HG02759 (cell line): Measurements from ENCODE around the gene GTF3C5.
A peak's percentile ranks its signal among the peaks of the same experiment; 100 is the strongest.
"Not testable (repeated sequence)": the region's sequence is repeated elsewhere in the genome, so short reads cannot be mapped to it uniquely, and the experiment has no call there.

Source experiments
- ATAC-seq: cut with Tn5 transposase; IDR thresholded peaks from one replicate; pipeline ENCODE4 v1.9.1; 2021; ENCODE audit warnings: mild to moderate bottlenecking, moderate library complexity; ENCODE audit not compliant: unreplicated experiment

Gene GTF3C5, protein sequence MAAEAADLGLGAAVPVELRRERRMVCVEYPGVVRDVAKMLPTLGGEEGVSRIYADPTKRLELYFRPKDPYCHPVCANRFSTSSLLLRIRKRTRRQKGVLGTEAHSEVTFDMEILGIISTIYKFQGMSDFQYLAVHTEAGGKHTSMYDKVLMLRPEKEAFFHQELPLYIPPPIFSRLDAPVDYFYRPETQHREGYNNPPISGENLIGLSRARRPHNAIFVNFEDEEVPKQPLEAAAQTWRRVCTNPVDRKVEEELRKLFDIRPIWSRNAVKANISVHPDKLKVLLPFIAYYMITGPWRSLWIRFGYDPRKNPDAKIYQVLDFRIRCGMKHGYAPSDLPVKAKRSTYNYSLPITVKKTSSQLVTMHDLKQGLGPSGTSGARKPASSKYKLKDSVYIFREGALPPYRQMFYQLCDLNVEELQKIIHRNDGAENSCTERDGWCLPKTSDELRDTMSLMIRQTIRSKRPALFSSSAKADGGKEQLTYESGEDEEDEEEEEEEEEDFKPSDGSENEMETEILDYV

DNA sequence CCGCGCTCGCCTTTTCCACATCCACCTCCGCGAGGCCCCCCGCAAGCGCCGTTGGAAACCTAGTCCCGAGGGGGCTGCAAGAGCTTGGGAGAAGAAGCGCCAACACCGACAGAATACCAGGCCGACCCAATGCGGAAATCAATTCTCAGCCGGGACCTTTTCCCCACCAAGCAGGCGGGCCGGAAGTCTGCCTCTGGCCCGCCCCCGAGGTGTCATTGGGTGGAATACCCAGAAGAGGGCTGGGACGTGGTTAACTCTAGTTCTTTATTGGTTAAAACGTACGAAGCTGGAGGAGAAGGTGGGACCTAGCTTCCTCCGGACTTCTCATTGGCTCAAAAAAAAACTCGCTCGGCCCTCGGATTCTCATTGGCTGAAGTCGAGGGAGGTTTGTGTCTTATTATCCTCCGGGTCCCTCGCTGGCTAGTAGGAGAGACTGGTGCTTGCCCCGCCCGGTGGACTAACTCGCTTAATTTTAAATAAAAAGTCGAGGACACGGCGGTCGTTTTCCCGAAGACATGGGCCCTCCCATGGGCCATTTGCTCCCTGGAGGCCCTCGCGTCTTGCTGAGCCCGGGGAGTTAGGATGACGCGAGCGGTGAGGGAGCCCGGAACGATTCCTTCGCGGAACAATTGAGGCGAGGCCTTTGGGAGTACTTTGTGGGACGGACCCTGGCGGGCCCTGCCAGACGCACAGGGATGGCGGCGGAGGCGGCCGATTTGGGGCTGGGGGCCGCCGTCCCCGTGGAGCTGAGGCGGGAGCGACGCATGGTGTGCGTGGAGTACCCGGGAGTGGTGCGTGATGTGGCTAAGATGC is at the start of gene GTF3C5:
Gene GTF3C5, plus strand, starts transcription at position 681 of the 813 bp plus-strand sequence. Its CDS starts 15 bp downstream, at position 696.
- ATAC-seq: peak; percentile 94

DNA sequence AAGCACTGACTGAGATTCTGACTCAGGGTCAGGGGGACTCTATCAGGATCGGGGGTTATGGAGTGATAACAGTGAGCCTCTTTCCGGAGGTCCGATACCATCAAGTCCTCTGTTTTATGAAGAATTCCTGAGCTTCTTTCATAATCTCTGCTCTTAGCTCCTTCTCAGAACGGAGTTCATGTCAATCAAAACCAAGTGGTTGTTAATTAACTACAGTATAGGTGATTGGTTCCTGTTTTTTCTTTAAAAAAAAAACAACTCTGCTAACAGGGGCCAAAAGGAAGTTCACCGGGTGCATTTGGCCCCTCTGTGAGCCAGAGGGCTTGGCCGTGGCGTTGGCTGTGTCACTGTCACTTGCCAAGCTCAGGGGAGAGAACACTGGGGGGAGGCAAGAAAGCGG is 48.3 kb upstream of the GTF3C5 start:
- ATAC-seq: peak; percentile 51

DNA sequence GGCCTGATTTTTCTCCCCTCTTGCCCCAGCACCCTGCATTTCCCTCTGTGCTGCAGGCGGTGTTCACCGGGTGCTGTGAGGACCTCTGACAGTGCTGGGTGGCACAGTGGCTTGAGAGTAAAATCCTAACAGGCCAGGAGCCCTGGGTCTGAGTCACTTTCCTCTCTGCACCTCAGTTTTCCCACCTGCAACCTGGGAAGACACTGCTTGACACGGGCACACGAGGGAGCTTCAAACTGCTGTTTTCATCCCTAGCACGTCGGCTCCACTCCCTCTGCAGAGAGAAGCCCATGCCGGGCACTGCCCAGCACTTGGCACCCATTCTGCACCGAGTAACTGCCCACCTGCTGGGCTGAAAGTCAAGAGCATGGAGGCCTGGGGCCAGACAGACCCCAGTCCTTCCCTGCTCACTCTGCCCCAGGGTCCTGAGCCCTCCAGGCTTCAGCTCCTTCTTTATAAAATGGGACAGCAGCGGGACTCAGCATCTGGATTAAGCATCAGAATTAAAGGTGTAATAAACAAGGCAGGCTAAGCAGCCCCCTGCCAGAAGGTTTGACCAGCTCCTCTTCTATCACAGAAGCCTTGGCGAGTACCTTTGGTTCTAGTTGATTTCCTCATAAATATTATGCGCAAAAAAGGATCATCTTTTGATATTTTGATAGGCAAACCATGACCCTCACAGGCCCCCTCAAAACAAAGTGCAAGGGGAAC is 47.2 kb upstream of the GTF3C5 start:
- no peak for ATAC-seq

DNA sequence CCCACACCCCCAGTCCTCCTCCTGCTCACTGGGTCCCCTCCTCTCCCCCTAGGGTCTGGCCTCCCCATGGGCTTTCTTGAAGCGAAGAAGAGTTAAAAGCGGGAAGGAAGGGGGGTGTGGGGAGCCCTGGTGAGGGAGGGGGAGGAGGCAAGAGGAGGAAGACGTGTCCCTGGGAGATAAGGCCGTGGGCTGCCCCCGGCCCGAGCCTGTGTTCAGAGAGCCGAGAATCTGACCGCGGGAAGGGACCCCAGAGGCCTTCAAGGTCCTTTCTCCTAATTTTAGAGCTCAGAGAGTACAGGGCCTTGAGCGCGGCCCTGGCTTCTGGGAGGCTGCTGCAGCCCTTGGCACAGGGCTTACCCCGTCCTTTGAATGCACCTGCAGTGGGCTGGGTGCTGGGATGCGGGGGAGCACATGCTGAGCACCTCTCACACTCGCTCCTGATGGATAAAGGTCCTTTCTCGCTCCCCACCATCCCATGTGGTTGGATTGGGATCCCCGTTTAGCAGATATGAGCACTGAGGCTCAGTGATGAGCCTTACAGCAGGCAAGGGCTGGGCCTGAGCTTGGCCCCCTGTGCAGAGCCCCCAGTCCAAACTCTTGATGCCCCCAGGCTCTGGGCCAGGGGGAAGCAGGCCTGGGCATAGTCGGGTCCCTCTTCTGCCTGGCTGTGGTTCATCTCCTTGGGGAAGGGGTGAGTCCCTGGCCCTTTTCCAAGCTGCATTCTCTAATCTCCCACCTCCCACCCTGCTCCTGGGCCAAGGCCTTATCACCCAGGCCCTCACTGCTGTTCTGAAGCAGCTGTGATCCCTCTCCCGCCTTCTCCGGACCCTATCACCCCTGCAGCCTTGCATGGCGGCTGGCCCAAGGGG is 46.4 kb upstream of the GTF3C5 start:
- ATAC-seq: no peak

DNA sequence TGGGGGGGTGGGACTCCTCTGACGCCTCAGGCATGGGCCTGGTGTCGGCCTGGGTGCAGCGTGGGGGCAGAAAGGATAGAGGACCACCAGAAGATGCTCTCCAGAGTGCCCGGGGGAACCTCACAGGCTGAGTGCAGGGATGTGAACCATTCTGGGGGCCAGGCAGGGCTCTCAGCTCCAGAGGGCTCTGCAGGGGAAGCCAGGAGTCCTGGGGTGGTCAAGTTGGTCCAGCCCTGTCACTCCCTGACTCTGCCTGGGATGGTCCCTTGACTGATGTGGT is 45.8 kb upstream of the GTF3C5 start:
- ATAC-seq: no peak

DNA sequence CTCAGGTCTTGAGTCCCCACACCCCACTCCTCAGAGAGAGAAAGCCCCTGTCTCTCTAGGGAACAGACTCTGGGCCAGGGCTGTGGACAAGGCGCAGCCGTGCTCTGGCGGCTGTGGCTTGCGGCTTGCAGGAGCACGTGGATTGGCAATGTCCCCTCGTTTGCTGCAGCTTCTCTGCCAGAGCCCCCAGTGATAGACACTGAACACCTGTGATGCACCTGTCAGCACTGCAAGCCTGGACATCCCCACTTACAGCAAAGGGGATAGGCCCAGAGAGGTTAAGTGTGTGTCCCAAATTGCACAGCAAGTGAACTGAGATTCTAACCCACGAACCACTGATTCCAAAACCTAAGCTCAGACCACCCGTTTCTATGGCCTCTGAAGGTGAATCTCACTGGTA is 45.3 kb upstream of the GTF3C5 start:
- no peak for ATAC-seq

DNA sequence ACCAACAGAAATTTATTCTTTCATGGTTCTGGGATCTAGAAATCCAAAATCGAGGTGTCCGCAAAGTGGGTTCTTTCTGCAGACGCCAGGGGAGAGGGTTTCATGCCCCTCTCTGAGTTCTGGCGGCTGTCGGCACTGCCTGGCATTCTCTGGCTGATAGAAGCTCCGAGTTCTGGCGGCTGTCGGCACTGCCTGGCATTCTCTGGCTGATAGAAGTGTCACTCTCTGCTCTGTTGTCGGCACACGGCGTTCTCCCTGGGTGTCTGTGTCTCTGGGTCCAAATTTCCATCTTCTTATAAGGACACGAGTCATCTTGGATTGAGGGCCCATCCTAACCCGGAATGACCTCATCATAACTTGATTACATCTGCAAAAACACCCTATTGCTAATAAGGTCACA is 44.7 kb upstream of the GTF3C5 start:
- ATAC-seq: no peak

DNA sequence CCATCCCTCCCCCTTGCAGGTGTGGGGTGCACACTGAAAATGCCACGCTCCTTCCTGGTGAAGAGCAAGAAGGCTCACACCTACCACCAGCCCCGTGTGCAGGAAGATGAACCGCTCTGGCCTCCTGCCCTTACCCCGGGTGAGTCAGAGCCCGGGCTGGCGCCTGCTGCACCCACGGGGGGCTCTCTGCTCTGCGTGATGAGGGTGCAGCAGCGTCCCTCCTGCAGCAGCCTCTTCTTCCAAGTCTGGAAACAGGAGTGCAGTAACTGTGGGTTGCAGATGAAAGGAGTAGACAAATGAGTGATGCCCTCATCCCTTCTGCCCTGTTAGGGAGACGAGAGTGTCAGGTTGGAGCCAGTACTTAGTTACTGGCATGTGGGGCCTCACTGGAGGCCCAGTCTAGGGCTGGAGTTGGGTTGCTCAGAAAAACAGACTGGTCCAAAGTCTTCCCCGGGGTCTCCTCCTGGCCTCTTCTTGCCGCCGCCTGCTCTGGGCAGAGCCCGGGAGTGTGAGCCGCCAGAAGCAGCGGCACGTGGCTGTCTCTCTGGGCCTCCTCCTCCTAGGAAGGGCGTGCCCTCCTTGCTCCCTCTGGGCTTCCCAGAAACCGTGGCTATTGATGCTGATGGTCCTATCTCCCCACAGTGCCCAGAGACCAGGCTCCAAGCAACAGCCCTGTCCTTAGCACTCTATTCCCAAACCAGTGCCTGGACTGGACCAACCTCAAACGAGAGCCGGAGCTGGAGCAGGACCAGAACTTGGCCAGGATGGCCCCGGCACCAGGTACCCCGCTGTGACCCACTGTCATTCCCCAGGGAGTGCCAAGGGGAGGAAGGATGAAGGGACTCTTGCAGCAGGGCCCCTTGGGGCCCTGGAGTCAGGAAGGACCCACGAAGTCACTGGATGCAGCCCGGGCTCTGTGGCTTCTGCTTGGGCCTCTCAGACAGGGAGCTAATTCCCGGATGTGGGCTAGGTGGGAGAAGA is 43.9 kb upstream of the GTF3C5 start:
- ATAC-seq: no peak

DNA sequence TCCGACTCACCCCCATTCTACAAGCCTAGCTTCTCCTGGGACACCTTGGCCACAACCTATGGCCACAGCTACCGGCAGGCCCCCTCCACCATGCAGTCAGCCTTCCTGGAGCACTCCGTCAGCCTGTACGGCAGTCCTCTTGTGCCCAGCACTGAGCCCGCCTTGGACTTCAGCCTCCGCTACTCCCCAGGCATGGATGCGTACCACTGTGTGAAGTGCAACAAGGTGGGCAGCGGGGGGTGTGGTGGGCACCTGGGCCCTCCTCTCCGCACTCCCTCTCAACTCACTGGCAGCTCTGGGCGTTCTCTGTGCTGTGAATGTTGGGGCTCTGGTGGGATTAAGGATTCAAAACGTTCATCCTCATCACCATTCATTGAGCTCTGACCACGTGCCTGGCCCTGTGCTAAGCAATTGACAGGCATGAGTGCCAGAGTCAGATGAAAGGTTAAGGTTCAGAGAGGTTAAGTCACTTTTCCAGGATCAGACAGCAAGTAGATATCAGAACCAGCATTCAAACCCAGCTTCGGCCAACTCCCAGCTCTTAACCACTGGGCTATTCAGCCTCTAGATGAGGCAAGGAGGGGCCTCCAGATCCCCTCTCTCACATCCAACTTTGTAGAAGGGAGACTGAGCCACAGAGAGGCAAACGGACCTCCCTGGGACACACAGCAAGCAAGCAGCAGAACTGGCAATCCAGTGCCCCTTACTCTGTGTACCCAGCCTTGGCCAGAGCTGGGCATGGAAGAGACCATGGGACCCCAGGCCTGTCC is 42.4 kb upstream of the GTF3C5 start:
- no peak for ATAC-seq

DNA sequence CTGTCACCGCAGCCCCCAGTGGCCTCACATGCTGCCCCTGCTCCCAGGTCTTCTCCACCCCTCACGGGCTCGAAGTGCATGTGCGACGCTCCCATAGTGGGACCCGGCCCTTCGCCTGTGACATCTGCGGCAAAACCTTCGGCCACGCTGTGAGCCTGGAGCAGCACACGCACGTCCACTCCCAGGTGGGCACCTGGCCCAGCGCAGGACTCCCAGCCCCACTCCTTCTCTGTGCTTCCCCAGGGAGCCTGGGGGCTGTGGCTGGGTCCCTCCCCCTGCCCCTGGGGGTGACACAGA is 41.8 kb upstream of the GTF3C5 start:
- no peak for ATAC-seq

DNA sequence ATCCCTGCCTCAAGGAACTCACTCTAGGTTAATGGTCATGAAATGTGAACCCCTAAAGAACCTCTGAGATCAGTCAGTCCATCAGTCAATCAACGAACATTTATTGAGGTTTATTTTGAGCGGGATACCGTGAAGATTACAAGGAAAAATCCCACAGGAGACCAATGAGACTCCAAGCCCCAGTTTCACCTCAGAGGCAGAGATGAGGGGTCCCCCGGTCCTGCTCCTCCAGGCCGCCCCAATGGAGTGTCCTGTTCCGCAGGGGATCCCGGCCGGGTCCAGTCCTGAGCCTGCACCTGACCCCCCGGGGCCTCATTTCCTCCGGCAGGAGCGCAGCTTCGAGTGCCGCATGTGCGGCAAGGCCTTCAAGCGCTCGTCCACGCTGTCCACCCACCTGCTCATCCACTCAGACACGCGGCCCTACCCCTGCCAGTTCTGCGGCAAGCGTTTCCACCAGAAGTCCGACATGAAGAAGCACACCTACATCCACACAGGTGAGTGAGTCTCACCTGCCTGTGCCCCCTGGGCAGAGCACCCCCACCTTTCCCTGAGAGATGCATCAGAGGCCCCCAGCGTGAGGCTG is 41.3 kb upstream of the GTF3C5 start:
- ATAC-seq: no peak

DNA sequence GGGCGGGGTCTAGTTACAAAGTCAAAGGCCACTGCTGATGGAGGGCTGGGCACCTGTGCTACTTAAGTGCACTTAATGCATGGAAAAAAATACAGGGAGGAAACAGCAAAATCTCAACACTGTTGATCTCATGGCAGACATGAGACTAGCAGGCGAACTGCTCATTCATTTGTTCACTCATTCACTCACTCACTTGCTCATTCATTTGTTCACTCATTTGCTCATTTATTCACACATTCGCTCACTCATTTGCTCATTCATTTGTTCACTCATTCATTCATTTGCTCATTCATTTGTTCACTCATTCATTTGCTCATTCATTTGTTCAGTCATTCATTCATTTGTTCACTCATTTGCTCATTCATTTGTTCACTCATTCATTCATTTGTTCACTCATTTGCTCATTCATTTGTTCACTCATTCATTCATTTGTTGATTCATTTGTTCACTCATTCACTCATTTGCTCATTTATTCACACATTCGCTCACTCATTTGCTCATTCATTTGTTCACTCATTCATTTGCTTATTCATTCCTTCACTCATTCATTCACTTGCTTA is 40.7 kb upstream of the GTF3C5 start:
- ATAC-seq: not testable (repeated sequence)

DNA sequence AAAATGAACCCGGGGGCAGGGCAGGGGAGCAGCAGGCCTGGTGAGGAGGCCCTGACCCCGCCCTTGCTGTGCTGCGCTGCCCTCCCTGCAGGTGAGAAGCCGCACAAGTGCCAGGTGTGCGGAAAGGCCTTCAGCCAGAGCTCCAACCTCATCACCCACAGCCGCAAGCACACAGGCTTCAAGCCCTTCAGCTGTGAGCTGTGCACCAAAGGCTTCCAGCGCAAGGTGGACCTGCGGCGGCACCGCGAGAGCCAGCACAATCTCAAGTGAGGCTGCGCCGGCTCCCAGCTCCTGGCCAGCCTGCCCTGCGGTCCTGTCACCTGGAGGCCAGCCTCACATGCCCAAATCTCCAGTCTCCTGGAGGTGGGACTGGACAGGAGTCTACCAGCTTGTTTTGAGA is 40.0 kb upstream of the GTF3C5 start:
- no peak for ATAC-seq

DNA sequence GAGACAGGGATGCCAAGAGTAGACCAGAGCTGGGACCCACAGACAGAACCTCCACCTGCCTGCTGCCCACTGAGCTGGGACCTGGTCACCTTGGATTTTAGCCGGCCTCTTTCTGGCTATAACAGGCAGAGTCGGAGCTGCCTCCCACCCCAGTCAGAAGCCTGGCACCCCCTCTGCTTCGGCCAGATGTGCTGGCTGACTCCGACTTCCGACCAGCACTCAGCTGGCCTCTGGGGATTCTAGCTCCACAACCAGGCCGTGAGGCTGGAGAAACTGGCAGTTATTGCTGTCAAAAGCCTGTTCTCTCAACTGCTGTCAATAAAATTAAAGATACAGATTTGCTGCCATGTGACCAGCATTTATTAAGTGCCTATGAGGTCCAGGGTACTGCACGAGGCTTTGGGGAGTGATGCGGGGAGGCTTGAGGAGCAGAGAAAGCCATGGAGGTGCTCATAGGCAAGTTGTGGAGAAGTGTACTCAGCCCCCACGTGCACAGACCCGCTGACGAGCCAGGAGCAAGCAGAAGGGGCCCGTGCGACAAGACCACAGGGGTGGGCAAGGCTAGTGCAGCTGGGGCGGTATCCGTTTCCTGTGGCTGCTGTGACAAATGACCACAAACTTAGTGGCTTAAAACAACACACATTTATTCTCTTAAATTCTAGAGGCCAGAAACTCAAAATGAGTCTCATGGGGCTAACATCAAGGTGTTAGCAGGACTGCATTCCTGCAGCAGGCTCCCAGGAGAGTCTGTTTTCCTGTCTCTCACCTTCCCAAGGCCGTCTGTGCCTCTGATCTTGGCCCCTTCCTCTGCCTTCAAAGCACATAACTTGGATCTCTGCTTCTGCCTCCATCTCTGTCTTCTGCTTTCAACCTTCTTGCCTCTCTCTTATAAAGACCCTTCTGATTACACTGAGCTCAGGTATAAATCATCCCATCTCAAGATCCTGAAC is 39.2 kb upstream of the GTF3C5 start:
- no peak for ATAC-seq

DNA sequence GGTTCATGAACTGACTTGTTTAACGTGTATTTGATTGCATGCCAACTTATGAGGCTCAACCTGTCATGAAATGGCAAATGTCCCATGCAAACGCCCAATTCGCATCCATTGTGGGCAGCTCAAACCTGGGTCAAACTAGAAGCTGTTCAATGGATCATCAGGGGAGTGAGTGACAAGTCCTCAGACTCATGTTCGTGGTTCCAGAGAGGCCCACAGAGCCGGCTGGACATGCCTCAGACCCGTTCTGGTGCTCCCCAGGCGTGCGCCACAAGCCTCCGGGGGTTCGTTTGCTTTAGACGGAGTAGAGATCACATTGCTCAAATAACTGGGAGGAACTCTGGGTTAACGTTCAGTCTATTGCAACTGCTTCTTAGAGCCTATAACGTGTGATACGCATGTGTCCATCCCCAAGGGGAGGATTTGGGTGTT is 37.3 kb upstream of the GTF3C5 start:
- no peak for ATAC-seq

DNA sequence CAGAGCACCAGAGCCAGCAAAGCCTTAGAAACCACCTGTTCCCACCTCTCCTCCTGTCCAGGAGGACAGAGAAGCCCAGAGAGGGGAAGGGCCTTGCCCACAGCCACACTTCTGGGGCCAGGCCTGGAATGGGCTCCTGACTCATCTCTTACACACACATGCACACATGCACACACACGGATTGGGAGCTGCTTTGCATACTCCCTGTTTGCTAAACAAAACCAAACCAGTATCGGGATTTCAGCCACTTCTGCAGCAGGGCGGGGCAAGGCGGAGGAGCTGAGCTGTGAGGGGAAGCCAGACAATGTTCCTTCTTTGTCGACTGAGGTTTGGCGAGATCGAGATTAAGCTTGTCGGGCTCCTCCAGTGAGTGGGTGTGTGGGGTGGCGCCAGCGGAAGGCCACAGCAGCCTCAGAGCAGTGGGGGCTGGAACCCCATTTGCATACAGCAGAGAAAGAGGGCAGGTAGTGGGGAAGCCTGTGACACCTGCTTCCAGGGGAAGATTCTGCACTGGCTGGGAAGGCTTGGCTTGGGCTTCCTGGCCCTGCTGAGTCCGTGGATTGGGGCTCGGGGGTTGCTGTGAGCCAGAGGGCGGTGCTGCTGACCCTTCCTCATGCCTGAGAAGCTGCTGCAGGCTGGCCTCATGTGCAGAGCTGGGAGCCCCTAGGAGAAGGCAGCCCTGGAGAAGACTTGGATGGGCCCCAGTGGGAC is 36.2 kb upstream of the GTF3C5 start:
- ATAC-seq: peak; percentile 54

DNA sequence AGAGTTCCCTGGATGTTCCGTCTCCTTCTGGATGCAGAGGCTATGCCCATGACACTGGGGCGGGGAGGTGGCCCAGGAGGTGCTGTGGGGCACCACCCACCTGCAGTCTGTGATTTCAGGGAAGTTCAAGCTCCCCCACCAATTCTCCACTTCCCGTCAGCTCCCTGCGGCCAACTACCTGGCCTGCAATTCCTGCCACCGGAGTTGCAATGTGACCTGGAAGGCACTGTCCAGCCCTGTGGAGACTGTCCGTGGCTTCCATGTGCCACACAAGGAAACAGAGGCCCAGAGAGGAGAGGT is 35.7 kb upstream of the GTF3C5 start:
- ATAC-seq: no peak
